Mesendoderm (in vitro differentiated cells): Measurements from ENCODE around the gene CBFA2T2.

Experiments used
- DNase-seq: peaks from one replicate; pipeline ENCODE4 v3.0.0; 2013
- H2AK5ac ChIP-seq: 2 replicates; pipeline ENCODE4 v1.6.1; 2013; ENCODE audit warnings: low read length, inconsistent platforms
- H2BK120ac ChIP-seq: 2 replicates; pipeline ENCODE4 v1.6.1; 2013; ENCODE audit warnings: low read depth, mild to moderate bottlenecking, low read length, moderate library complexity, mixed read lengths
- H2BK15ac ChIP-seq: replicated peaks from 2 replicates; pipeline ENCODE4 v1.6.1; 2013; ENCODE audit warnings: low read depth, mild to moderate bottlenecking, moderate library complexity
- H2BK5ac ChIP-seq: 2 replicates; pipeline ENCODE4 v1.6.1; 2013; ENCODE audit warnings: low read length, inconsistent platforms
- H3K18ac ChIP-seq: 2 replicates; pipeline ENCODE4 v1.6.1; 2013; ENCODE audit warnings: mild to moderate bottlenecking, low read length, mixed read lengths
- H3K23ac ChIP-seq: one replicate; pipeline ENCODE4 v1.6.1; 2013; ENCODE audit warnings: low read length
- H3K27ac ChIP-seq: 2 replicates; pipeline ENCODE4 v1.5.1; 2013; ENCODE audit warnings: low read depth, mild to moderate bottlenecking, inconsistent platforms, low read length, moderate library complexity
- H3K27me3 ChIP-seq: 2 replicates; pipeline ENCODE4 v1.6.1; 2013; ENCODE audit warnings: low read length, control low read depth, mild to moderate bottlenecking, inconsistent platforms; ENCODE audit not compliant: insufficient read depth, poor library complexity
- H3K36me3 ChIP-seq: 2 replicates; pipeline ENCODE4 v1.6.1; 2013; ENCODE audit warnings: low read length, inconsistent platforms; ENCODE audit not compliant: control insufficient read depth, insufficient read depth
- H3K4ac ChIP-seq: one replicate; pipeline ENCODE4 v1.6.1; 2013; ENCODE audit warnings: low read depth, mild to moderate bottlenecking, low read length, moderate library complexity
- H3K4me1 ChIP-seq: 2 replicates; pipeline ENCODE4 v1.6.1; 2013; ENCODE audit warnings: low read depth, low read length, inconsistent platforms; ENCODE audit not compliant: control insufficient read depth
- H3K4me2 ChIP-seq: 2 replicates; pipeline ENCODE4 v1.6.1; 2013; ENCODE audit warnings: low read length
- H3K4me3 ChIP-seq: 2 replicates; pipeline ENCODE4 v1.5.1; 2013; ENCODE audit warnings: mild to moderate bottlenecking, low read length
- H3K56ac ChIP-seq: one replicate; pipeline ENCODE4 v1.6.1; 2013; ENCODE audit warnings: low read length
- H3K79me1 ChIP-seq: 2 replicates; pipeline ENCODE4 v1.6.1; 2013; ENCODE audit warnings: low read length, inconsistent platforms
- H3K79me2 ChIP-seq: 2 replicates; pipeline ENCODE4 v1.6.1; 2013; ENCODE audit warnings: mild to moderate bottlenecking, low read length; ENCODE audit not compliant: control insufficient read depth, insufficient read depth
- H3K9ac ChIP-seq: 2 replicates; pipeline ENCODE4 v1.6.1; 2013; ENCODE audit warnings: low read length, inconsistent platforms
- H4K5ac ChIP-seq: one replicate; pipeline ENCODE4 v1.6.1; 2013; ENCODE audit warnings: low read length
- H4K8ac ChIP-seq: one replicate; pipeline ENCODE4 v1.6.1; 2013; ENCODE audit warnings: low read depth, mild to moderate bottlenecking, control low read depth, low read length, moderate library complexity
- WGBS: extraction: QIAGEN DNeasy Blood & Tissue Kit; methylation state at CpG from one replicate; pipeline ENCODE4 v1.1.7; 2013; ENCODE audit warnings: low lambda C conversion rate, missing lambda C conversion rate; ENCODE audit not compliant: insufficient coverage; ENCODE audit errors: extremely low coverage; 5-methylcytosine and 5-hydroxymethylcytosine counted together

The CBFA2T2 gene

GRCh38 chr20:33622705-33623365 is 132.9 kb downstream of the CBFA2T2 start:
- H3K4me1 ChIP-seq: no peaks in the 10 kb centered on the region
- no peak overlapping the region for H4K5ac ChIP-seq

GRCh38 chr20:33624399-33624798 is 134.5 kb downstream of the CBFA2T2 start:
- H2BK5ac ChIP-seq: no peak overlapping the region
- no peak overlapping the region for H3K4me2 ChIP-seq
- H3K79me2 ChIP-seq: no peaks in the 10 kb centered on the region
- H3K27ac ChIP-seq: no peak overlapping the region
- H3K79me1 ChIP-seq: no peaks in the 10 kb centered on the region
- no peak overlapping the region for H3K18ac ChIP-seq
- no peak overlapping the region for H4K5ac ChIP-seq
- H3K56ac ChIP-seq: no peak overlapping the region
- no peaks in the 10 kb centered on the region for H3K27me3 ChIP-seq
- no peak overlapping the region for H2AK5ac ChIP-seq
- H2BK15ac ChIP-seq: no peak overlapping the region
- no peak overlapping the region for H3K9ac ChIP-seq
- H2BK120ac ChIP-seq: no peak overlapping the region
- no peak overlapping the region for H3K4ac ChIP-seq
- no peak overlapping the region for H3K23ac ChIP-seq
- H3K36me3 ChIP-seq: no peaks in the 10 kb centered on the region
- H3K4me3 ChIP-seq: no peak overlapping the region
- no peaks in the 10 kb centered on the region for H3K4me1 ChIP-seq
- WGBS: no CpG with 5 or more reads among the region's 3 CpGs
- no peak overlapping the region for H4K8ac ChIP-seq
- no peak for DNase-seq

More at GRCh38 chr20:33622705-33623365, 132.9 kb downstream of the CBFA2T2 start:
- Histone ChIP-seq H2BK5ac (no peak overlapping the region), H3K79me1 (no peaks in the 10 kb centered on the region), H3K27me3 (no peaks in the 10 kb centered on the region), H3K56ac (no peak overlapping the region), H3K4ac (no peak overlapping the region), H2BK120ac (no peak overlapping the region), H2BK15ac (no peak overlapping the region), H4K8ac (no peak overlapping the region), H3K4me3 (no peak overlapping the region), H2AK5ac (no peak overlapping the region), H3K18ac (no peak overlapping the region), H3K79me2 (no peaks in the 10 kb centered on the region), H3K36me3 (no peaks in the 10 kb centered on the region), H3K27ac (no peak overlapping the region), H3K4me2 (no peak overlapping the region), H3K23ac (no peak overlapping the region), H3K9ac (no peak overlapping the region)
- DNase-seq: no peak
- WGBS: no CpG with 5 or more reads among the region's 10 CpGs

- Histone ChIP-seq H3K18ac (no peak overlapping the region), H2BK15ac (no peak overlapping the region), H3K56ac (no peak overlapping the region), H3K23ac (no peak overlapping the region), H3K79me1 (no peaks in the 10 kb centered on the region), H3K27ac (no peak overlapping the region), H2AK5ac (no peak overlapping the region), H3K4me1 (no peaks in the 10 kb centered on the region), H3K4me3 (no peak overlapping the region), H3K9ac (no peak overlapping the region), H3K79me2 (no peaks in the 10 kb centered on the region), H3K4ac (no peak overlapping the region), H2BK120ac (no peak overlapping the region), H3K4me2 (no peak overlapping the region), H2BK5ac (no peak overlapping the region), H4K5ac (no peak overlapping the region), H3K27me3 (no peaks in the 10 kb centered on the region), H3K36me3 (no peaks in the 10 kb centered on the region), H4K8ac (no peak overlapping the region)
- no CpG with 5 or more reads among the region's 4 CpGs for WGBS
- no peak for DNase-seq
These were observed 136.3 kb downstream of the CBFA2T2 start for GRCh38 chr20:33626190-33626589.

GRCh38 chr20:33627577-33628216 is 137.8 kb downstream of the CBFA2T2 start:
- no peak overlapping the region for H3K56ac ChIP-seq
- H3K27me3 ChIP-seq: no peaks in the 10 kb centered on the region
- H2BK5ac ChIP-seq: no peak overlapping the region
- no peak for DNase-seq
- no peak overlapping the region for H3K9ac ChIP-seq
- H2BK120ac ChIP-seq: no peak overlapping the region
- H3K18ac ChIP-seq: no peak overlapping the region
- no peaks in the 10 kb centered on the region for H3K4me1 ChIP-seq
- no peak overlapping the region for H3K23ac ChIP-seq
- no peaks in the 10 kb centered on the region for H3K79me1 ChIP-seq
- peaks cover 3% of the 10 kb centered on the region for H3K36me3 ChIP-seq
- no peak overlapping the region for H2BK15ac ChIP-seq
- H2AK5ac ChIP-seq: no peak overlapping the region
- no peak overlapping the region for H3K4me2 ChIP-seq
- no peak overlapping the region for H3K27ac ChIP-seq
- H3K4me3 ChIP-seq: no peak overlapping the region
- H4K8ac ChIP-seq: no peak overlapping the region
- no peak overlapping the region for H4K5ac ChIP-seq
- 100% methylated on average over 1 of the region's 4 CpGs for WGBS
- no peak overlapping the region for H3K4ac ChIP-seq
- H3K79me2 ChIP-seq: no peaks in the 10 kb centered on the region

GRCh38 chr20:33629533-33629932 is 139.6 kb downstream of the CBFA2T2 start:
- Histone ChIP-seq H3K23ac (no peak overlapping the region), H3K4ac (no peak overlapping the region), H3K18ac (no peak overlapping the region), H3K36me3 (peaks cover 3% of the 10 kb centered on the region), H2AK5ac (no peak overlapping the region), H2BK15ac (no peak overlapping the region), H3K9ac (no peak overlapping the region), H3K4me3 (no peak overlapping the region), H3K4me1 (no peaks in the 10 kb centered on the region), H3K27me3 (no peaks in the 10 kb centered on the region), H4K5ac (no peak overlapping the region), H3K27ac (no peak overlapping the region), H3K56ac (no peak overlapping the region), H4K8ac (no peak overlapping the region), H3K79me2 (no peaks in the 10 kb centered on the region), H2BK5ac (no peak overlapping the region), H3K79me1 (no peaks in the 10 kb centered on the region), H2BK120ac (no peak overlapping the region), H3K4me2 (no peak overlapping the region)
- WGBS: no CpG with 5 or more reads among the region's 10 CpGs
- no peak for DNase-seq
